HEK293 (cell line): ENCODE data around the gene SRP19.
A peak's percentile ranks its signal among the peaks of the same experiment; 100 is the strongest.

ENCODE experiments used
- KLF10 ChIP-seq: fragments of 450-650 bp; IDR thresholded peaks from 2 replicates; pipeline ENCODE4 v1.5.1; 2018; ENCODE audit warnings: missing biosample characterization, mild to moderate bottlenecking, missing genetic modification characterization
- KLF7 ChIP-seq: fragments of 450-650 bp; formaldehyde crosslinking; IDR thresholded peaks from 2 replicates; pipeline ENCODE4 v1.5.1; 2016; ENCODE audit warnings: missing biosample characterization, missing genetic modification characterization, borderline replicate concordance
- KLF9 ChIP-seq: fragments of 450-650 bp; formaldehyde crosslinking; IDR thresholded peaks from 2 replicates; pipeline ENCODE4 v1.5.1; 2016; ENCODE audit warnings: missing biosample characterization, missing genetic modification characterization, low read depth
- REPIN1 ChIP-seq: fragments of 450-650 bp; formaldehyde crosslinking; IDR thresholded peaks from 2 replicates; pipeline ENCODE4 v1.5.1; 2017; ENCODE audit warnings: missing biosample characterization, missing genetic modification characterization, low read depth
- SP7 ChIP-seq: fragments of 450-650 bp; formaldehyde crosslinking; IDR thresholded peaks from 2 replicates; pipeline ENCODE4 v1.5.1; 2016; ENCODE audit warnings: missing biosample characterization, missing genetic modification characterization
- ZFHX2 ChIP-seq: fragments of 450-650 bp; formaldehyde crosslinking; conservative IDR thresholded peaks from 2 replicates; pipeline ENCODE4 v1.5.1; 2016; ENCODE audit warnings: missing biosample characterization, missing genetic modification characterization
- ZFP3 ChIP-seq: fragments of 450-650 bp; formaldehyde crosslinking; IDR thresholded peaks from 2 replicates; pipeline ENCODE4 v1.5.1; 2016; ENCODE audit warnings: low read depth, missing biosample characterization, missing genetic modification characterization
- ZNF292 ChIP-seq: fragments of 450-650 bp; formaldehyde crosslinking; IDR thresholded peaks from 2 replicates; pipeline ENCODE4 v1.5.1; 2016; ENCODE audit warnings: low read depth, missing biosample characterization, missing genetic modification characterization, borderline replicate concordance
- ZNF366 ChIP-seq: fragments of 450-650 bp; formaldehyde crosslinking; conservative IDR thresholded peaks from 2 replicates; pipeline ENCODE4 v1.5.1; 2016; ENCODE audit warnings: missing biosample characterization, missing genetic modification characterization
- ZNF394 ChIP-seq: fragments of 450-650 bp; formaldehyde crosslinking; IDR thresholded peaks from 2 replicates; pipeline ENCODE4 v1.5.1; 2016; ENCODE audit warnings: missing biosample characterization, missing genetic modification characterization, mild to moderate bottlenecking, moderate library complexity, borderline replicate concordance
- ZNF48 ChIP-seq: fragments of 450-650 bp; formaldehyde crosslinking; IDR thresholded peaks from 2 replicates; pipeline ENCODE4 v1.5.1; 2016; ENCODE audit warnings: missing biosample characterization, missing genetic modification characterization
- ZNF501 ChIP-seq: fragments of 450-650 bp; formaldehyde crosslinking; IDR thresholded peaks from 2 replicates; pipeline ENCODE4 v1.5.1; 2016; ENCODE audit warnings: missing biosample characterization, missing genetic modification characterization
- ZNF561 ChIP-seq: fragments of 450-650 bp; IDR thresholded peaks from 2 replicates; pipeline ENCODE4 v1.5.1; 2018; ENCODE audit warnings: missing biosample characterization, missing genetic modification characterization, borderline replicate concordance
- ZNF76 ChIP-seq: fragments of 450-650 bp; formaldehyde crosslinking; IDR thresholded peaks from 2 replicates; pipeline ENCODE4; 2016; ENCODE audit warnings: low read depth, missing biosample characterization, missing genetic modification characterization, borderline replicate concordance
- ZNF776 ChIP-seq: fragments of 450-650 bp; formaldehyde crosslinking; IDR thresholded peaks from 2 replicates; pipeline ENCODE4 v1.5.0; 2017; ENCODE audit warnings: missing biosample characterization, missing genetic modification characterization, borderline replicate concordance
- TF ChIP-seq, protein P1 (sequence below): fragments of 450-650 bp; formaldehyde crosslinking; IDR thresholded peaks from 2 replicates; pipeline ENCODE4 v1.5.1; 2016; ENCODE audit warnings: missing biosample characterization, missing genetic modification characterization
- TF ChIP-seq, protein P2 (sequence below): fragments of 450-650 bp; IDR thresholded peaks from 2 replicates; pipeline ENCODE4 v1.5.1; 2018; ENCODE audit warnings: missing biosample characterization, mild to moderate bottlenecking, missing genetic modification characterization
- TF ChIP-seq, protein P3 (sequence below): fragments of 450-650 bp; formaldehyde crosslinking; optimal IDR thresholded peaks from 2 replicates; pipeline ENCODE3; 2016; ENCODE audit warnings: missing biosample characterization, mild to moderate bottlenecking, missing genetic modification characterization
- TF ChIP-seq, protein P4 (sequence below): fragments of 450-650 bp; formaldehyde crosslinking; IDR thresholded peaks from 2 replicates; pipeline ENCODE4 v1.5.1; 2016; ENCODE audit warnings: missing biosample characterization, missing genetic modification characterization
- TF ChIP-seq, protein P5 (sequence below): fragments of 450-650 bp; formaldehyde crosslinking; IDR thresholded peaks from 2 replicates; pipeline ENCODE4; 2016; ENCODE audit warnings: missing biosample characterization, missing genetic modification characterization
- TF ChIP-seq, protein P6 (sequence below): fragments of 450-650 bp; formaldehyde crosslinking; conservative IDR thresholded peaks from 2 replicates; pipeline ENCODE4 v1.5.1; 2016; ENCODE audit warnings: low read depth, missing biosample characterization, missing genetic modification characterization
- TF ChIP-seq, protein P7 (sequence below): fragments of 450-650 bp; formaldehyde crosslinking; IDR thresholded peaks from 2 replicates; pipeline ENCODE4 v1.5.1; 2016; ENCODE audit warnings: missing biosample characterization, missing genetic modification characterization
- TF ChIP-seq, protein P8 (sequence below): fragments of 450-650 bp; formaldehyde crosslinking; IDR thresholded peaks from 2 replicates; pipeline ENCODE4 v1.5.1; 2016; ENCODE audit warnings: missing biosample characterization, missing genetic modification characterization

SRP19 gene

DNA sequence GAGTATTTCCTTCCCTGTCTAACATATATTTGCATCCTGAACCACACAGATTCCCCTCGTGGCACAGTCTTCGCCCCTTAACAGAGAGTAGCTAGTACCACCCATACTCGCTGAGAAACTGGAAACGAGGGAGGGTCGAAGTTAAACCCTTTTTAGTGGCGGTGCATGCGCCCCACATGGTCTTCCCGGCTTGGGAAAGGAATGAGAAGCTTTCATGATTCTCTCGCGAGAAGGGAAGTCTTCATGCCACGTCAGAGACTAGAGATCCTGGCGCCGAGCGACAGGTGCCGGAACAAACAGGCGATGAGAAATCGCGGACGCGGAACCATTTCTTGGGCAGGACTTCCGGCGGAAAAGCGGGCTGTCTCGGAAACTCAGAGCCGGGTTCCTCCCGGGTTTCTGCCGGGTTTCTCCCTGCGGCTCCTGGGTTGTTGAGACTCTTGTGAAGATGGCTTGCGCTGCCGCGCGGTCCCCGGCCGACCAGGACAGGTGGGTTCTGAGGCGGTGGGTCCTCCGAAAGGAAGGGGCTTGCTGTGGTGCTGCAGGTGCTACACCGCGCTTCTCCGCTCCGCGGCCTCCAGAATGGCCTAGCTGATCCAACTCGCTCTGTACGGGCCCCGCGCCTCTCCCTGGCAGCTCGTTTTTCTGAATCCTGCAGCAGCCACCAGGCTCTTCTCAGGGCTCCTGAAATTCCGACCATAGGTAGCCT is at the start of gene SRP19 (continued):
- TF ChIP-seq, protein P1, sequence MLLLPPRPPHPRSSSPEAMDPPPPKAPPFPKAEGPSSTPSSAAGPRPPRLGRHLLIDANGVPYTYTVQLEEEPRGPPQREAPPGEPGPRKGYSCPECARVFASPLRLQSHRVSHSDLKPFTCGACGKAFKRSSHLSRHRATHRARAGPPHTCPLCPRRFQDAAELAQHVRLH (tag by site-specific recombination), result peak; percentile 72
- TF ChIP-seq, protein P2, sequence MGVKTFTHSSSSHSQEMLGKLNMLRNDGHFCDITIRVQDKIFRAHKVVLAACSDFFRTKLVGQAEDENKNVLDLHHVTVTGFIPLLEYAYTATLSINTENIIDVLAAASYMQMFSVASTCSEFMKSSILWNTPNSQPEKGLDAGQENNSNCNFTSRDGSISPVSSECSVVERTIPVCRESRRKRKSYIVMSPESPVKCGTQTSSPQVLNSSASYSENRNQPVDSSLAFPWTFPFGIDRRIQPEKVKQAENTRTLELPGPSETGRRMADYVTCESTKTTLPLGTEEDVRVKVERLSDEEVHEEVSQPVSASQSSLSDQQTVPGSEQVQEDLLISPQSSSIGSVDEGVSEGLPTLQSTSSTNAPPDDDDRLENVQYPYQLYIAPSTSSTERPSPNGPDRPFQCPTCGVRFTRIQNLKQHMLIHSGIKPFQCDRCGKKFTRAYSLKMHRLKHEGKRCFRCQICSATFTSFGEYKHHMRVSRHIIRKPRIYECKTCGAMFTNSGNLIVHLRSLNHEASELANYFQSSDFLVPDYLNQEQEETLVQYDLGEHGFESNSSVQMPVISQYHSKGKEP, result 0 out of 2 replicates have a peak, but pooled peaks have one; percentile 4
- TF ChIP-seq, protein P3, sequence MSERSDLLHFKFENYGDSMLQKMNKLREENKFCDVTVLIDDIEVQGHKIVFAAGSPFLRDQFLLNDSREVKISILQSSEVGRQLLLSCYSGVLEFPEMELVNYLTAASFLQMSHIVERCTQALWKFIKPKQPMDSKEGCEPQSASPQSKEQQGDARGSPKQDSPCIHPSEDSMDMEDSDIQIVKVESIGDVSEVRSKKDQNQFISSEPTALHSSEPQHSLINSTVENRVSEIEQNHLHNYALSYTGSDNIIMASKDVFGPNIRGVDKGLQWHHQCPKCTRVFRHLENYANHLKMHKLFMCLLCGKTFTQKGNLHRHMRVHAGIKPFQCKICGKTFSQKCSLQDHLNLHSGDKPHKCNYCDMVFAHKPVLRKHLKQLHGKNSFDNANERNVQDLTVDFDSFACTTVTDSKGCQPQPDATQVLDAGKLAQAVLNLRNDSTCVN, result peak; percentile 28
- TF ChIP-seq ZNF501 (tag by site-specific recombination), result peak; percentile 82; the same call in 1 of the 2 replicates
- TF ChIP-seq KLF9 (tag by site-specific recombination), result no peak
- TF ChIP-seq SP7 (tag by site-specific recombination), result no peak
- TF ChIP-seq, protein P4, sequence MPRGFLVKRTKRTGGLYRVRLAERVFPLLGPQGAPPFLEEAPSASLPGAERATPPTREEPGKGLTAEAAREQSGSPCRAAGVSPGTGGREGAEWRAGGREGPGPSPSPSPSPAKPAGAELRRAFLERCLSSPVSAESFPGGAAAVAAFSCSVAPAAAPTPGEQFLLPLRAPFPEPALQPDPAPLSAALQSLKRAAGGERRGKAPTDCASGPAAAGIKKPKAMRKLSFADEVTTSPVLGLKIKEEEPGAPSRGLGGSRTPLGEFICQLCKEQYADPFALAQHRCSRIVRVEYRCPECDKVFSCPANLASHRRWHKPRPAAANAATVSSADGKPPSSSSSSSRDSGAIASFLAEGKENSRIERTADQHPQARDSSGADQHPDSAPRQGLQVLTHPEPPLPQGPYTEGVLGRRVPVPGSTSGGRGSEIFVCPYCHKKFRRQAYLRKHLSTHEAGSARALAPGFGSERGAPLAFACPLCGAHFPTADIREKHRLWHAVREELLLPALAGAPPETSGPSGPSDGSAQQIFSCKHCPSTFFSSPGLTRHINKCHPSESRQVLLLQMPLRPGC, result no peak; the same call in 1 of the 2 replicates
- peak; percentile 50; the same call in 1 of the 2 replicates for TF ChIP-seq ZNF561 (tag by site-specific recombination)
- no peak for TF ChIP-seq ZNF366 (tag by site-specific recombination)
- no peak for TF ChIP-seq REPIN1 (tag by site-specific recombination)
- TF ChIP-seq ZFP3 (tag by site-specific recombination), result no peak
- TF ChIP-seq, protein P5, sequence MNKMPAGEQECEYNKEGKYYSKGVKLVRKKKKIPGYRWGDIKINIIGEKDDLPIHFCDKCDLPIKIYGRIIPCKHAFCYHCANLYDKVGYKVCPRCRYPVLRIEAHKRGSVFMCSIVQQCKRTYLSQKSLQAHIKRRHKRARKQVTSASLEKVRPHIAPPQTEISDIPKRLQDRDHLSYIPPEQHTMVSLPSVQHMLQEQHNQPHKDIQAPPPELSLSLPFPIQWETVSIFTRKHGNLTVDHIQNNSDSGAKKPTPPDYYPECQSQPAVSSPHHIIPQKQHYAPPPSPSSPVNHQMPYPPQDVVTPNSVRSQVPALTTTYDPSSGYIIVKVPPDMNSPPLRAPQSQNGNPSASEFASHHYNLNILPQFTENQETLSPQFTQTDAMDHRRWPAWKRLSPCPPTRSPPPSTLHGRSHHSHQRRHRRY (tag by site-specific recombination), result no peak
- TF ChIP-seq, protein P6, sequence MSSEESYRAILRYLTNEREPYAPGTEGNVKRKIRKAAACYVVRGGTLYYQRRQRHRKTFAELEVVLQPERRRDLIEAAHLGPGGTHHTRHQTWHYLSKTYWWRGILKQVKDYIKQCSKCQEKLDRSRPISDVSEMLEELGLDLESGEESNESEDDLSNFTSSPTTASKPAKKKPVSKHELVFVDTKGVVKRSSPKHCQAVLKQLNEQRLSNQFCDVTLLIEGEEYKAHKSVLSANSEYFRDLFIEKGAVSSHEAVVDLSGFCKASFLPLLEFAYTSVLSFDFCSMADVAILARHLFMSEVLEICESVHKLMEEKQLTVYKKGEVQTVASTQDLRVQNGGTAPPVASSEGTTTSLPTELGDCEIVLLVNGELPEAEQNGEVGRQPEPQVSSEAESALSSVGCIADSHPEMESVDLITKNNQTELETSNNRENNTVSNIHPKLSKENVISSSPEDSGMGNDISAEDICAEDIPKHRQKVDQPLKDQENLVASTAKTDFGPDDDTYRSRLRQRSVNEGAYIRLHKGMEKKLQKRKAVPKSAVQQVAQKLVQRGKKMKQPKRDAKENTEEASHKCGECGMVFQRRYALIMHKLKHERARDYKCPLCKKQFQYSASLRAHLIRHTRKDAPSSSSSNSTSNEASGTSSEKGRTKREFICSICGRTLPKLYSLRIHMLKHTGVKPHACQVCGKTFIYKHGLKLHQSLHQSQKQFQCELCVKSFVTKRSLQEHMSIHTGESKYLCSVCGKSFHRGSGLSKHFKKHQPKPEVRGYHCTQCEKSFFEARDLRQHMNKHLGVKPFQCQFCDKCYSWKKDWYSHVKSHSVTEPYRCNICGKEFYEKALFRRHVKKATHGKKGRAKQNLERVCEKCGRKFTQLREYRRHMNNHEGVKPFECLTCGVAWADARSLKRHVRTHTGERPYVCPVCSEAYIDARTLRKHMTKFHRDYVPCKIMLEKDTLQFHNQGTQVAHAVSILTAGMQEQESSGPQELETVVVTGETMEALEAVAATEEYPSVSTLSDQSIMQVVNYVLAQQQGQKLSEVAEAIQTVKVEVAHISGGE (tag by site-specific recombination), result peak; percentile 97
- TF ChIP-seq ZNF48 (tag by site-specific recombination), result no peak
- TF ChIP-seq ZNF292 (tag by site-specific recombination), result no peak
- TF ChIP-seq, protein P7, sequence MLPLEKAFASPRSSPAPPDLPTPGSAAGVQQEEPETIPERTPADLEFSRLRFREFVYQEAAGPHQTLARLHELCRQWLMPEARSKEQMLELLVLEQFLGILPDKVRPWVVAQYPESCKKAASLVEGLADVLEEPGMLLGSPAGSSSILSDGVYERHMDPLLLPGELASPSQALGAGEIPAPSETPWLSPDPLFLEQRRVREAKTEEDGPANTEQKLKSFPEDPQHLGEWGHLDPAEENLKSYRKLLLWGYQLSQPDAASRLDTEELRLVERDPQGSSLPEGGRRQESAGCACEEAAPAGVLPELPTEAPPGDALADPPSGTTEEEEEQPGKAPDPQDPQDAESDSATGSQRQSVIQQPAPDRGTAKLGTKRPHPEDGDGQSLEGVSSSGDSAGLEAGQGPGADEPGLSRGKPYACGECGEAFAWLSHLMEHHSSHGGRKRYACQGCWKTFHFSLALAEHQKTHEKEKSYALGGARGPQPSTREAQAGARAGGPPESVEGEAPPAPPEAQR, result no peak
- no peak for TF ChIP-seq ZNF776 (tag by site-specific recombination)
- no peak for TF ChIP-seq KLF7 (tag by site-specific recombination)
- TF ChIP-seq ZNF76 (tag by site-specific recombination), result no peak; the same call in 1 of the 2 replicates
- no peak for TF ChIP-seq ZFHX2 (tag by site-specific recombination)
- TF ChIP-seq KLF10 (tag by site-specific recombination), result no peak; the same call in 1 of the 2 replicates
- TF ChIP-seq, protein P8, sequence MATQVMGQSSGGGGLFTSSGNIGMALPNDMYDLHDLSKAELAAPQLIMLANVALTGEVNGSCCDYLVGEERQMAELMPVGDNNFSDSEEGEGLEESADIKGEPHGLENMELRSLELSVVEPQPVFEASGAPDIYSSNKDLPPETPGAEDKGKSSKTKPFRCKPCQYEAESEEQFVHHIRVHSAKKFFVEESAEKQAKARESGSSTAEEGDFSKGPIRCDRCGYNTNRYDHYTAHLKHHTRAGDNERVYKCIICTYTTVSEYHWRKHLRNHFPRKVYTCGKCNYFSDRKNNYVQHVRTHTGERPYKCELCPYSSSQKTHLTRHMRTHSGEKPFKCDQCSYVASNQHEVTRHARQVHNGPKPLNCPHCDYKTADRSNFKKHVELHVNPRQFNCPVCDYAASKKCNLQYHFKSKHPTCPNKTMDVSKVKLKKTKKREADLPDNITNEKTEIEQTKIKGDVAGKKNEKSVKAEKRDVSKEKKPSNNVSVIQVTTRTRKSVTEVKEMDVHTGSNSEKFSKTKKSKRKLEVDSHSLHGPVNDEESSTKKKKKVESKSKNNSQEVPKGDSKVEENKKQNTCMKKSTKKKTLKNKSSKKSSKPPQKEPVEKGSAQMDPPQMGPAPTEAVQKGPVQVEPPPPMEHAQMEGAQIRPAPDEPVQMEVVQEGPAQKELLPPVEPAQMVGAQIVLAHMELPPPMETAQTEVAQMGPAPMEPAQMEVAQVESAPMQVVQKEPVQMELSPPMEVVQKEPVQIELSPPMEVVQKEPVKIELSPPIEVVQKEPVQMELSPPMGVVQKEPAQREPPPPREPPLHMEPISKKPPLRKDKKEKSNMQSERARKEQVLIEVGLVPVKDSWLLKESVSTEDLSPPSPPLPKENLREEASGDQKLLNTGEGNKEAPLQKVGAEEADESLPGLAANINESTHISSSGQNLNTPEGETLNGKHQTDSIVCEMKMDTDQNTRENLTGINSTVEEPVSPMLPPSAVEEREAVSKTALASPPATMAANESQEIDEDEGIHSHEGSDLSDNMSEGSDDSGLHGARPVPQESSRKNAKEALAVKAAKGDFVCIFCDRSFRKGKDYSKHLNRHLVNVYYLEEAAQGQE (tag by site-specific recombination), result 0 out of 2 replicates have a peak, but pooled peaks have one; percentile 8
- peak; percentile 77; the same call in 1 of the 2 replicates for TF ChIP-seq ZNF394
